ENCODE results near the gene DTWD2. TPM values are rescaled to one million over a fixed set of nuclear protein-coding genes. Genes with fewer than 3 reads are reported as not detected.
"Not testable (repeated sequence)": the region's sequence is repeated elsewhere in the genome, so short reads cannot be mapped to it uniquely, and the experiment has no call there.

The DTWD2 gene
- total RNA-seq, 2 donors from 2014 or later: 2.3 to 3.2 TPM

DNA sequence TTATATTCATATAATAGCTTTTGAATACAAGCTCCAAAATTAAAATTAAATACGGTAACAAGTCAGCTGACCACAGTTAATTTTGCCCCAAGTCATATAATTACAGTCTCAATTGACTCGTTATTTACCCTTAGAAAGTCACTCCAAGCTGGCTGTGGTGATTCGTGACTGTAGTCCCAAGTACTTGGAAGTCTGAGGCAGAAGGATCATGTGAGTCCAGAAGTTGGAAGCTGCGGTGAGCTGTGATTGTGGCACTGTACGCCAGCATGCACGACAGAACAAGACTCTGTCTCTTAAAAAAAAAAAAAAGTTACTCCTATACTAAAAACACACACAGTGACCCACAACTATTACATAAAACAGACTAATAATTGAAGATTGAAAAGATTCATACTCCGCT is 31.6 kb upstream of the DTWD2 start:
- Mint-ChIP-seq H3K27me3 (ENCODE audit: low read depth) (no peaks in the 10 kb centered on the region), H3K4me3 (no peak overlapping the region)
- ATAC-seq (replicated peaks in 1 of 2): no peak

DNA sequence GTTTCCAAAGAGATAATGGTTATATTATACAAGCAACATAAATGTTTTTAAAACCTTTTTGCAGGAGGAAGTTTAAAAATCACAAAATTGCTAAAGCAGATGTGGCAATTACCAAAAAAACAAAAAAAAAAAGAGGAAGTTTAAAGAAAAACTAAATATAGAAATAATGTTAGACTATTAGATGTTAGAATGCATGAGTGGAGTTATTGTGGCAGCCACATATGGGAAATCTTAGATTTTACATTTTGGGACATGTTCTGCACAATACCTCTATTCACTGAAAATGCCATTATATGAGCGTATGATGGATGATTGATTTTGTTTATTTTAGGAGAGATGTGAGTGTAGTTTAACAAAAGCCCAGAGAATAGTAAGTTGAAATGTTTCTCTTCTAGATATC is 31.2 kb upstream of the DTWD2 start:
- H3K36me3 Mint-ChIP-seq (ENCODE audit: insufficient read depth in 2 of 2): no peaks in the 10 kb centered on the region
- H3K27me3 Mint-ChIP-seq (ENCODE audit: low read depth): no peaks in the 10 kb centered on the region
- ATAC-seq (replicated peaks in 1 of 2) (no peak), DNase-seq (no peak)
- H3K4me3 Mint-ChIP-seq: no peak overlapping the region
- peaks cover 10% of the 10 kb centered on the region for H3K4me1 Mint-ChIP-seq (ENCODE audit: low read depth)
- H3K9me3 Mint-ChIP-seq: peaks cover 0 to under 1% of the 10 kb centered on the region in 2 donors
- H3K27ac Mint-ChIP-seq: no peak overlapping the region

More for the DNA sequence above, 31.6 kb upstream of the DTWD2 start:
- Mint-ChIP-seq H3K36me3 (ENCODE audit: insufficient read depth in 2 of 2) (peaks cover 0 to 1% of the 10 kb centered on the region in 2 donors), H3K27ac (no peak overlapping the region), H3K4me1 (ENCODE audit: low read depth) (peaks cover 10% of the 10 kb centered on the region), H3K9me3 (peaks cover 2% of the 10 kb centered on the region in 2 donors)
- no peak for DNase-seq

GRCh38 chr5:119017994-119018393 is 29.6 kb upstream of the DTWD2 start:
- no peak for DNase-seq
- Mint-ChIP-seq H3K27me3 (ENCODE audit: low read depth) (no peaks in the 10 kb centered on the region), H3K36me3 (ENCODE audit: insufficient read depth in 2 of 2) (no peaks in the 10 kb centered on the region)

GRCh38 chr5:119016125-119016774 is 27.9 kb upstream of the DTWD2 start:
- H3K27me3 Mint-ChIP-seq (ENCODE audit: low read depth): no peaks in the 10 kb centered on the region
- H3K36me3 Mint-ChIP-seq (ENCODE audit: insufficient read depth in 2 of 2): no peaks in the 10 kb centered on the region
- H3K27ac Mint-ChIP-seq: no peak overlapping the region
- no peaks in the 10 kb centered on the region for H3K9me3 Mint-ChIP-seq
- no peaks in the 10 kb centered on the region for H3K4me1 Mint-ChIP-seq (ENCODE audit: low read depth)
- DNase-seq (no peak), ATAC-seq (replicated peaks in 1 of 2) (no peak)
- no peak overlapping the region for H3K4me3 Mint-ChIP-seq

More at GRCh38 chr5:119017994-119018393, 29.6 kb upstream of the DTWD2 start:
- H3K9me3 Mint-ChIP-seq: no peaks in the 10 kb centered on the region
- H3K27ac Mint-ChIP-seq: no peak overlapping the region
- no peak for ATAC-seq (replicated peaks in 1 of 2)
- H3K4me3 Mint-ChIP-seq: no peak overlapping the region
- H3K4me1 Mint-ChIP-seq (ENCODE audit: low read depth): peaks cover 10% of the 10 kb centered on the region

DNA sequence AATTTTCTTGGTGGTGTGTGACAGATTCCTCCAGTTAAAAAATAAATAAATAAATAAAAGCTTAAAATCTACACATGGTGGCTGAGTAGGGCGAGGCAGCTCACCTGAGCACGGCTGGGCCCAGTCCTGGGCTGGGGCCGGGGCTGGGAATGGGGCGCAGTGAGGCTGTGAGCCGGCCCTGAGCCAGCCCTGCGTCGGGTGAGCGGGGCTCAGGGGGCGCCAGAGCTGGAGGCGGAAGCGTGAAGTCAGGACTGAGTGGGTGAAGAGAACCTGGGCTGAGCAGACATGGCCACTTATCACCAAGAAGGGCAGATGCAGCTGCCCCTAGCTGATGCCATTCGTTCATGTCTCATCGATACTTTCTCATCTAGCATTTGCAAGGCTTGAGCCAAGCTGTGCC is 22.8 kb upstream of the DTWD2 start:
- H3K36me3 Mint-ChIP-seq (ENCODE audit: insufficient read depth in 2 of 2): no peaks in the 10 kb centered on the region
- no peak for DNase-seq

DNA sequence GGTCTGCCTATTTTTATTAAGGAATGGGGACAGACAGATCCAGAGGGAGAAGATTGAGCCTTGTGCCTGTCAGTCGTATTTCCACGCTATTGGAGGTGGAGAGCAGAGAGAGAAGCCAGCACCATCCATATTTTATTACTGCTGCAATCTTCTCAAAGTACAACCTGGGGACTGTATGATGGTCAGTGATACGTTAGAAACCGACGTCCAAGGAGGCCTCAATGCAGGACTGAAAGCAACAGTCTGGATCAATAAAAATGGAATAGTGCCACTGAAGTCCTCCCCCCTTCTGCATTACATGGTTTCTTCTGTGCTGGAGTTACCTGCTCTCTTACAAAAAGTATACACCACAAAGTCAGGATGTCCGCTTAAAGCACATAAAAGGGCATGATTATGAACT is 21.9 kb upstream of the DTWD2 start:
- H3K4me3 Mint-ChIP-seq: no peak overlapping the region
- no peak for DNase-seq
- H3K4me1 Mint-ChIP-seq (ENCODE audit: low read depth): no peaks in the 10 kb centered on the region
- H3K36me3 Mint-ChIP-seq (ENCODE audit: insufficient read depth in 2 of 2): no peaks in the 10 kb centered on the region
- no peak overlapping the region for H3K27ac Mint-ChIP-seq
- H3K27me3 Mint-ChIP-seq (ENCODE audit: low read depth): no peaks in the 10 kb centered on the region
- no peak for ATAC-seq (replicated peaks in 1 of 2)
- no peaks in the 10 kb centered on the region for H3K9me3 Mint-ChIP-seq

More for the DNA sequence above, 22.8 kb upstream of the DTWD2 start:
- Mint-ChIP-seq H3K27ac (no peak overlapping the region), H3K27me3 (ENCODE audit: low read depth) (no peaks in the 10 kb centered on the region), H3K9me3 (no peaks in the 10 kb centered on the region), H3K4me3 (no peak overlapping the region), H3K4me1 (ENCODE audit: low read depth) (no peaks in the 10 kb centered on the region)
- no peak for ATAC-seq (replicated peaks in 1 of 2)

DNA sequence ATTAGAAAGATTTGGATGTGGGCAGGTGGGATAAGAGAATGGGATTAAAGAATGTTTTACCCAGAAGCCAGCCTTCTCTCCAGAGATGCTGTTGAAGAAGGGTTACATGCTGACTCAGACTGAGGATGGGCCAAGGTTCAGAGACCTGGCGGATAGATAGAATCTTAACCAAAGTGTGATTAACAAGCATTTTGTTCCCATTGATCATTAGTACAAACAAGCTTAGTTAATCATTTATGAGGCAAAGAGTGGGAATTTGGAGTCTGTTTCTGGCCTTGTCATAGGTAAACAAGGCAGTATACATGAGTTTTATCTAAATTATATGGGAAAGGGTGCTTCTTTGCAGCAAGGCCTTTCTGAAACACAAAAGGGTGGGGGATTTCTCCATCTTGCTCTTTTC is 20.8 kb upstream of the DTWD2 start:
- H3K27me3 Mint-ChIP-seq (ENCODE audit: low read depth): no peaks in the 10 kb centered on the region
- no peaks in the 10 kb centered on the region for H3K4me1 Mint-ChIP-seq (ENCODE audit: low read depth)
- DNase-seq (no peak), ATAC-seq (replicated peaks in 1 of 2) (no peak)
- H3K27ac Mint-ChIP-seq: no peak overlapping the region
- no peak overlapping the region for H3K4me3 Mint-ChIP-seq
- H3K36me3 Mint-ChIP-seq (ENCODE audit: insufficient read depth in 2 of 2): no peaks in the 10 kb centered on the region
- no peaks in the 10 kb centered on the region for H3K9me3 Mint-ChIP-seq

DNA sequence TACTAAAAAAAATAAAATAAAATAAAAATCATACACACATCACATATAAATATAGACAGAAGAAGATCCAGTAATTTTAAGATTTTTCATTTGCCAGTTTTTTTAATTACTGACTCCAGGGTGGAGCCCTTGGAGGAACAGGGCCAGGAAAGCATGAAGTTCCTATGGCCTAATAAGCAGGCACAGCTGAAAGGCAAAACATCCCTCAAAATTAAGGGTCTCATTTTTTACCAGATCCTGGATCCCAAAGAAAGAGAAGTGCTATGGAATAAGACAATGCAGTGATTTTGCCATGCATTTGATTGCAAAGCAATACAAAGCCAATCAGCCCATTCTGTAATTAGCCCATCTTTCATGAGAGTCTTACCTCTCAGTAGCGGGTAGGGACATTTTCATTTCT is 11.3 kb upstream of the DTWD2 start:
- Mint-ChIP-seq H3K4me1 (ENCODE audit: low read depth) (no peaks in the 10 kb centered on the region), H3K36me3 (ENCODE audit: insufficient read depth in 2 of 2) (peaks cover 3 to 17% of the 10 kb centered on the region in 2 donors), H3K27ac (no peak overlapping the region), H3K4me3 (no peak overlapping the region), H3K27me3 (ENCODE audit: low read depth) (no peaks in the 10 kb centered on the region), H3K9me3 (peaks cover 4 to 5% of the 10 kb centered on the region in 2 donors)
- no peak for DNase-seq
- no peak for ATAC-seq (replicated peaks in 1 of 2)

- H3K27ac Mint-ChIP-seq; ATAC-seq (replicated peaks in 1 of 2); H3K9me3 Mint-ChIP-seq; DNase-seq; H3K4me1 Mint-ChIP-seq (ENCODE audit: low read depth); H3K27me3 Mint-ChIP-seq (ENCODE audit: low read depth); H3K4me3 Mint-ChIP-seq: not testable (repeated sequence)
- peaks cover 3 to 18% of the 10 kb centered on the region in 2 donors for H3K36me3 Mint-ChIP-seq (ENCODE audit: insufficient read depth in 2 of 2)
Measured at GRCh38 chr5:118998861-118999260, 10.5 kb upstream of the DTWD2 start.

GRCh38 chr5:118996098-118996497 is 7.8 kb upstream of the DTWD2 start:
- Mint-ChIP-seq H3K27ac (no peak overlapping the region), H3K4me3 (no peak overlapping the region), H3K9me3 (peaks cover 4 to 6% of the 10 kb centered on the region in 2 donors), H3K4me1 (ENCODE audit: low read depth) (no peaks in the 10 kb centered on the region), H3K27me3 (ENCODE audit: low read depth) (no peaks in the 10 kb centered on the region), H3K36me3 (ENCODE audit: insufficient read depth in 2 of 2) (peaks cover 3 to 20% of the 10 kb centered on the region in 2 donors)
- ATAC-seq (replicated peaks in 1 of 2) (no peak), DNase-seq (no peak)

DNA sequence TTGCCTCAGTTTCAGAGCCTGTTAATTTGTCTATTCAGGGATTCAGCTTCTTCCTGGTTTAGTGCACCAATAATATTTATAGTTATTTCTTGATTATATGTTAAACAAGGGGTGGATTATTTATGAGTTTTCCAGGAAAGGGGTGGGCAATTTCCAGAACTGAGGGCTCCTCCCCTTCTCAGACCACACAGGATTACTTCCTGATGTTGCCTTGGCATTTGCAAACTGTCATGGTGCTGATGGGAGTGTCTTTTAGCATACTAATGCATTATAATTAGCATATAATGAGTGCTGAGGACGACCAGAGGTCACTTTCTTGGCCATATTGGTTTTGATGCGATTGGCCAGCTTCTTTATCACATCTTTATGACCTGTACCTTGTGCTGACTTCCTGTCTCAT is 6.2 kb upstream of the DTWD2 start:
- Mint-ChIP-seq H3K27ac (no peak overlapping the region), H3K36me3 (ENCODE audit: insufficient read depth in 2 of 2) (peaks cover 2 to 15% of the 10 kb centered on the region in 2 donors), H3K4me1 (ENCODE audit: low read depth) (no peaks in the 10 kb centered on the region), H3K4me3 (no peak overlapping the region), H3K9me3 (peaks cover 4 to 6% of the 10 kb centered on the region in 2 donors), H3K27me3 (ENCODE audit: low read depth) (no peaks in the 10 kb centered on the region)
- no peak for DNase-seq
- ATAC-seq (replicated peaks in 1 of 2): no peak

DNA sequence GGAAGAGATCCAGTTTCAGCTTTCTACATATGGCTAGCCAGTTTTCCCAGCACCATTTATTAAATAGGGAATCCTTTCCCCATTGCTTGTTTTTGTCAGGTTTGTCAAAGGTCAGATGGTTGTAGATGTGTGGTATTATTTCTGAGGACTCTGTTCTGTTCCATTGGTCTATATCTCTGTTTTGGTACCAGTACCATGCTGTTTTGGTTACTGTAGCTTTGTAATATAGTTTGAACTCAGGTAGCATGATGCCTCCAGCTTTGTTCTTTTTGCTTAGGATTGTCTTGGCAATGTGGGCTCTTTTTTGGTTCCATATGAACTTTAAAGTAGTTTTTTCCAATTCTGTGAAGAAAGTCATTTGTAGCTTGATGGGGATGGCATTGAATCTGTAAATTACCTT is 4.8 kb upstream of the DTWD2 start:
- DNase-seq; H3K27ac Mint-ChIP-seq; H3K27me3 Mint-ChIP-seq (ENCODE audit: low read depth); H3K4me3 Mint-ChIP-seq; H3K4me1 Mint-ChIP-seq (ENCODE audit: low read depth); H3K9me3 Mint-ChIP-seq; ATAC-seq (replicated peaks in 1 of 2): not testable (repeated sequence)
- H3K36me3 Mint-ChIP-seq (ENCODE audit: insufficient read depth in 2 of 2): peaks cover 2 to 13% of the 10 kb centered on the region in 2 donors

DNA sequence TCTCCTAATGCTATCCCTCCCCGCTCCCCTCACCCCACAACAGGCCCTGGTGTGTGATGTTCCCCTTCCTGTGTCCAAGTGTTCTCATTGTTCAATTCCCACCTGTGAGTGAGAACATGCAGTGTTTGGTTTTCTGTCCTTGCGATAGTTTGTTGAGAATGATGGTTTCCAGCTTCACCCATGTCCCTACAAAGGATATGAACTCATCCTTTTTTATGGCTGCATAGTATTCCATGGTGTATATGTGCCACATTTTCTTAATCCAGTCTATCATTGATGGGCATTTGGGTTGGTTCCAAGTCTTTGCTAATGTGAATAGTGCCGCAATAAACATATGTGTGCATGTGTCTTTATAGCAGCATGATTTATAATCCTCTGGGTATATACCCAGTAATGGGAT is 3.7 kb upstream of the DTWD2 start:
- not testable (repeated sequence) for H3K4me3 Mint-ChIP-seq; H3K36me3 Mint-ChIP-seq (ENCODE audit: insufficient read depth in 2 of 2); H3K27ac Mint-ChIP-seq; DNase-seq; H3K27me3 Mint-ChIP-seq (ENCODE audit: low read depth); ATAC-seq (replicated peaks in 1 of 2); H3K9me3 Mint-ChIP-seq
- H3K4me1 Mint-ChIP-seq (ENCODE audit: low read depth): peaks cover 13% of the 10 kb centered on the region

DNA sequence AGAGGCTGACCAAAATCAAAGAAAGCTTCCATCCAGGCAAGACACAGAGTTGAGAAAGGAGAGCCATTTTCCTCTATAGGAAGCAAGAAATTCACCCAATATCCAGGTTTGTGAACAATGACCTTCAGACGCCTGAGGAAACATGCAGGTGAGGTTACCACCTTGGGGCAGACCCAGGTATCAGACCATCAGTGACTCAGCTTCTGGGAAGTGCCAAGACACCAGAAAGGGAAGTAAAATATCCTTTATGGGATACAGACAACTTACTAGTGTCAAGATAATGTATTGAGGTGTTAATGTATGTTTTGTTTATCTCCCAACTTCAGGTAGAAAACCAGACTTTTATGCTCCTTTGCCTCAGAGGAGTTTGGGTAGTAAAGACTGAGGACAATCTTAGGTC is 2.2 kb upstream of the DTWD2 start:
- no peaks in the 10 kb centered on the region for H3K27me3 Mint-ChIP-seq (ENCODE audit: low read depth)

More for the DNA sequence above, 2.2 kb upstream of the DTWD2 start:
- H3K9me3 Mint-ChIP-seq: peaks cover 0 to 5% of the 10 kb centered on the region in 2 donors
- no peak for ATAC-seq (replicated peaks in 1 of 2)
- peaks cover 0 to 2% of the 10 kb centered on the region in 2 donors for H3K36me3 Mint-ChIP-seq (ENCODE audit: insufficient read depth in 2 of 2)
- H3K27ac Mint-ChIP-seq: no peak overlapping the region
- H3K4me1 Mint-ChIP-seq (ENCODE audit: low read depth): peaks cover 21% of the 10 kb centered on the region
- DNase-seq: no peak
- H3K4me3 Mint-ChIP-seq: no peak overlapping the region

Measured in activated T-cell treated with anti-CD3 and anti-CD28 coated beads, Interleukin-2, amount 50 U/mL, for 72 hours (primary cell).